Vagina (tissue), 2 donors: ENCODE data around the gene PLEKHA6. TPM values are rescaled to one million over a fixed set of nuclear protein-coding genes. Genes with fewer than 3 reads are reported as not detected.

Source experiments
- DNase-seq, 2 donors: peaks; one replicate each; pipeline ENCODE4 v3.0.0-alpha.2; 2017; ENCODE audit errors: extremely low spot score in 2 of 2
- H3K27ac ChIP-seq: fragments of 200-600 bp; sonication (generic); one replicate; pipeline ENCODE4 v1.5.1; 2019
- H3K27me3 ChIP-seq: fragments of 200-600 bp; sonication (generic); one replicate; pipeline ENCODE4 v1.5.1; 2019
- H3K36me3 ChIP-seq, 2 donors: fragments of 200-600 bp; sonication (generic); one replicate each; pipeline ENCODE4 v1.5.1; 2017 to 2019
- H3K4me1 ChIP-seq: fragments of 200-600 bp; sonication (generic); one replicate; pipeline ENCODE4 v1.5.1; 2019
- H3K4me3 ChIP-seq, 2 donors: fragments of 200-600 bp; sonication (generic); 1 replicate in 1 of 2; 2 replicates in 1 of 2; pipeline ENCODE4 v1.5.1; 2016 to 2019
- H3K9me3 ChIP-seq: fragments of 200-600 bp; sonication (generic); one replicate; pipeline ENCODE4 v1.5.1; 2019
- CTCF ChIP-seq, 3 experiments: fragments of 450-650 bp in 2 of 3; fragments of 200-600 bp in 1 of 3; sonication (generic) in 1 of 3; IDR thresholded peaks; one replicate each; pipeline ENCODE4 v1.5.1; 2017 to 2019; ENCODE audit warnings: antibody characterized with exemption in 3 of 3, mild to moderate bottlenecking in 2 of 3, moderate library complexity in 2 of 3
- POLR2A ChIP-seq, 2 donors: fragments of 450-650 bp; IDR thresholded peaks; one replicate each; pipeline ENCODE4 v1.6.1; 2017; ENCODE audit warnings: antibody characterized with exemption in 2 of 2, mild to moderate bottlenecking in 2 of 2, moderate library complexity in 2 of 2
- POLR2AphosphoS5 ChIP-seq, 2 donors: sonication (generic); formaldehyde crosslinking; IDR thresholded peaks; one replicate each; pipeline ENCODE4 v1.9.0; 2017; ENCODE audit warnings: antibody characterized with exemption in 2 of 2, mild to moderate bottlenecking in 2 of 2, low read depth in 1 of 2; ENCODE audit not compliant: insufficient read depth in 1 of 2
- intact Hi-C: fragments of 100-400 bp; cut with DNase I; formaldehyde crosslinking; loops from one replicate; pipeline ENCODE4 v1.15.1; 2023
- total RNA-seq: library from RNA; depleted of rRNA; stranded (reverse); fragments of >200 nt; gene quantifications from one replicate; pipeline ENCODE4 v1.2.3, GENCODE V29; 2016

PLEKHA6 gene
- total RNA-seq, 1 donor from 2014 or later = 15.0 TPM

- DNase-seq = no peak
- H3K4me3 ChIP-seq = peak overlapping the region; percentile 20 to 33
- H3K27me3 ChIP-seq = no peaks in the 10 kb centered on the region
- no peaks in the 10 kb centered on the region for H3K9me3 ChIP-seq
- TF ChIP-seq POLR2AphosphoS5 (IDR thresholded peaks at IDR 0.05; ENCODE audit: insufficient read depth in 1 of 2, low read depth in 1 of 2) = no peak
- no peak for TF ChIP-seq POLR2A (IDR thresholded peaks at IDR 0.05)
- TF ChIP-seq CTCF (IDR thresholded peaks at IDR 0.05) = no peak
- H3K36me3 ChIP-seq = no peaks in the 10 kb centered on the region
- peaks cover 19% of the 10 kb centered on the region for H3K4me1 ChIP-seq
- intact Hi-C loops = no loop called here
- no peak overlapping the region for H3K27ac ChIP-seq
Observed at GRCh38 chr1:204190212-204191211, 169.2 kb downstream of the PLEKHA6 start.

- Histone ChIP-seq H3K27ac (no peak overlapping the region), H3K4me1 (peaks cover 19% of the 10 kb centered on the region), H3K27me3 (no peaks in the 10 kb centered on the region), H3K9me3 (no peaks in the 10 kb centered on the region), H3K36me3 (no peaks in the 10 kb centered on the region), H3K4me3 (no peak overlapping the region)
- intact Hi-C loops = no loop called here
- no peak for TF ChIP-seq POLR2AphosphoS5 (IDR thresholded peaks at IDR 0.05; ENCODE audit: insufficient read depth in 1 of 2, low read depth in 1 of 2)
- no peak for TF ChIP-seq POLR2A (IDR thresholded peaks at IDR 0.05)
- TF ChIP-seq CTCF (IDR thresholded peaks at IDR 0.05) = no peak
- DNase-seq = no peak
Observed at GRCh38 chr1:204188959-204189639, 170.6 kb downstream of the PLEKHA6 start.

GRCh38 chr1:204186597-204186996, 173.1 kb downstream of the PLEKHA6 start:
- Histone ChIP-seq H3K9me3 (no peaks in the 10 kb centered on the region), H3K36me3 (no peaks in the 10 kb centered on the region), H3K27ac (no peak overlapping the region), H3K27me3 (no peaks in the 10 kb centered on the region), H3K4me3 (no peak overlapping the region), H3K4me1 (peaks cover 19% of the 10 kb centered on the region)
- intact Hi-C loops = no loop called here
- no peak for DNase-seq
- TF ChIP-seq CTCF (IDR thresholded peaks at IDR 0.05) (no peak), POLR2A (IDR thresholded peaks at IDR 0.05) (no peak), POLR2AphosphoS5 (IDR thresholded peaks at IDR 0.05; ENCODE audit: insufficient read depth in 1 of 2, low read depth in 1 of 2) (no peak)

- H3K27me3 ChIP-seq = no peaks in the 10 kb centered on the region
Observed at GRCh38 chr1:204181116-204181515, 178.6 kb downstream of the PLEKHA6 start.

More at GRCh38 chr1:204181116-204181515, 178.6 kb downstream of the PLEKHA6 start:
- no peak for DNase-seq
- no peak overlapping the region for H3K27ac ChIP-seq
- no peaks in the 10 kb centered on the region for H3K9me3 ChIP-seq
- no peaks in the 10 kb centered on the region for H3K4me1 ChIP-seq
- intact Hi-C loops = no loop called here
- H3K36me3 ChIP-seq = no peaks in the 10 kb centered on the region
- TF ChIP-seq POLR2AphosphoS5 (IDR thresholded peaks at IDR 0.05; ENCODE audit: insufficient read depth in 1 of 2, low read depth in 1 of 2) (no peak), POLR2A (IDR thresholded peaks at IDR 0.05) (no peak), CTCF (IDR thresholded peaks at IDR 0.05) (no peak)
- H3K4me3 ChIP-seq = no peak overlapping the region
